GM18951 (cell line): ENCODE data around the gene AK9.

Source experiments
- POLR2A ChIP-seq: IDR thresholded peaks from 4 replicates; pipeline ENCODE4 v1.6.1; 2011; ENCODE audit warnings: mild to moderate bottlenecking; ENCODE audit not compliant: insufficient read length, insufficient read depth; ENCODE audit errors: extremely low read depth
- in situ Hi-C: fragments of 300-500 bp; cut with MboI; formaldehyde crosslinking; loops from one replicate; pipeline ENCODE4 v1.12.0; 2022; ENCODE audit warnings: low sequenced_read_pairs, mixed read lengths, inconsistent platforms; ENCODE audit not compliant: unreplicated experiment

AK9 gene

GRCh38 chr6:109508166-109508860 lies 182.7 kb downstream of the AK9 start:
- TF ChIP-seq POLR2A, result no peak
- in situ Hi-C loops, result no loop called here

GRCh38 chr6:109507490-109508072 lies 183.4 kb downstream of the AK9 start:
- TF ChIP-seq POLR2A, result no peak
- in situ Hi-C loops, result no loop called here

- TF ChIP-seq POLR2A, result no peak
- in situ Hi-C loops, result no loop called here
Measured at GRCh38 chr6:109506841-109507240, 184.2 kb downstream of the AK9 start.

GRCh38 chr6:109506314-109506713 lies 184.7 kb downstream of the AK9 start:
- TF ChIP-seq POLR2A, result no peak
- in situ Hi-C loops, result no loop called here

GRCh38 chr6:109503327-109504224 lies 187.4 kb downstream of the AK9 start:
- TF ChIP-seq POLR2A, result no peak
- in situ Hi-C loops, result no loop called here

GRCh38 chr6:109498936-109499335 lies 192.1 kb downstream of the AK9 start:
- in situ Hi-C loops, result no loop called here
- no peak for TF ChIP-seq POLR2A

GRCh38 chr6:109498052-109498451 lies 192.9 kb downstream of the AK9 start:
- in situ Hi-C loops, result no loop called here
- TF ChIP-seq POLR2A, result no peak

- TF ChIP-seq POLR2A, result no peak
- in situ Hi-C loops, result no loop called here
Measured at GRCh38 chr6:109496036-109496772, 194.8 kb downstream of the AK9 start.

- no peak for TF ChIP-seq POLR2A
- in situ Hi-C loops, result no loop called here
Measured at GRCh38 chr6:109493865-109494264, 197.1 kb downstream of the AK9 start.

GRCh38 chr6:109491207-109491938 lies 199.6 kb downstream of the AK9 start:
- TF ChIP-seq POLR2A, result no peak
- in situ Hi-C loops, result no loop called here

GRCh38 chr6:109490713-109491112 lies 200.3 kb downstream of the AK9 start:
- in situ Hi-C loops, result no loop called here
- no peak for TF ChIP-seq POLR2A

GRCh38 chr6:109488001-109488400 lies 203.0 kb downstream of the AK9 start:
- in situ Hi-C loops, result no loop called here
- TF ChIP-seq POLR2A, result no peak
